Uterus (tissue), 4 donors: Measurements from ENCODE around the gene CCNB1IP1. TPM values are rescaled to one million over a fixed set of nuclear protein-coding genes. Genes with fewer than 3 reads are reported as not detected.

Experiments used
- DNase-seq, 2 donors: peaks; one replicate each; pipeline ENCODE4 v3.0.0-alpha.2; 2019 to 2020
- H3K27ac ChIP-seq, 2 donors: fragments of 200-600 bp; sonication (generic); 1 replicate in 1 of 2; 2 replicates in 1 of 2; pipeline ENCODE4 v1.5.1; 2016 to 2018
- H3K27me3 ChIP-seq, 2 donors: fragments of 200-600 bp; sonication (generic); one replicate each; pipeline ENCODE4 v1.5.1; 2018 to 2019; ENCODE audit warnings: control low read depth in 1 of 2
- H3K36me3 ChIP-seq, 2 donors: fragments of 200-600 bp; sonication (generic); one replicate each; pipeline ENCODE4 v1.5.1; 2019; ENCODE audit warnings: control low read depth in 1 of 2
- H3K4me1 ChIP-seq, 2 donors: fragments of 200-600 bp; sonication (generic); one replicate each; pipeline ENCODE4 v1.5.1; 2018 to 2019; ENCODE audit warnings: control low read depth in 1 of 2
- H3K4me3 ChIP-seq, 2 donors: fragments of 200-600 bp; sonication (generic); 1 replicate in 1 of 2; 2 replicates in 1 of 2; pipeline ENCODE4 v1.5.1; 2018 to 2019; ENCODE audit warnings: mild to moderate bottlenecking in 1 of 2
- H3K9me3 ChIP-seq, 2 donors: fragments of 200-600 bp; sonication (generic); one replicate each; pipeline ENCODE4 v1.5.1; 2019; ENCODE audit warnings: control low read depth in 1 of 2
- CTCF ChIP-seq, 4 experiments: fragments of 200-600 bp in 2 of 4; fragments of 450-650 bp in 2 of 4; sonication (generic) in 2 of 4; IDR thresholded peaks; one replicate each; pipeline ENCODE4 v1.5.1; 2016 to 2019; ENCODE audit warnings: antibody characterized with exemption in 4 of 4, mild to moderate bottlenecking in 2 of 4, moderate library complexity in 1 of 4
- POLR2A ChIP-seq, 2 donors: fragments of 450-650 bp; IDR thresholded peaks; one replicate each; pipeline ENCODE4 v1.6.1; 2016; ENCODE audit warnings: antibody characterized with exemption in 2 of 2, mild to moderate bottlenecking in 1 of 2, moderate library complexity in 1 of 2
- intact Hi-C: fragments of 100-400 bp; cut with DNase I; formaldehyde crosslinking; loops from one replicate; pipeline ENCODE4 v1.15.1; 2023; ENCODE audit warnings: low total_unique reads
- total RNA-seq, 4 donors: library from RNA; depleted of rRNA in 3 of 4; stranded (reverse); fragments of >200 nt in 3 of 4; gene quantifications; one replicate each; pipeline versions ENCODE4 v1.1.0 to v1.2.4, GENCODE V29; 2014 to 2023
- donor health status: DM: yes; HTN: yes; CAD: no.

CCNB1IP1 gene
- total RNA-seq, 4 donors from 2014 or later: 45.1 to 118 (median 60.4) TPM

- Histone ChIP-seq H3K27me3 (no peaks in the 10 kb centered on the region), H3K4me1 (no peaks in the 10 kb centered on the region), H3K36me3 (no peaks in the 10 kb centered on the region), H3K9me3 (no peaks in the 10 kb centered on the region), H3K27ac (peak overlapping the region; percentile 89 to 97), H3K4me3 (no peak overlapping the region)
- TF ChIP-seq POLR2A (IDR thresholded peaks at IDR 0.05) (no peak), CTCF (IDR thresholded peaks at IDR 0.05) (no peak)
- DNase-seq: no peak
- intact Hi-C loops: loop anchor here (10.0 kb wide), 1 partner anchor 271 kb away; no protein-coding TSS in a partner anchor
Measured at GRCh38 chr14:20334017-20334416, 938 bp upstream of the CCNB1IP1 start.

- intact Hi-C loops: loop anchor here (10.0 kb wide), 1 partner anchor 271 kb away; no protein-coding TSS in a partner anchor
- peak overlapping the region; percentile 89 to 97 for H3K27ac ChIP-seq
- H3K27me3 ChIP-seq: no peaks in the 10 kb centered on the region
- H3K9me3 ChIP-seq: no peaks in the 10 kb centered on the region
- no peak for DNase-seq
- no peaks in the 10 kb centered on the region for H3K36me3 ChIP-seq
- H3K4me3 ChIP-seq: peak overlapping the region; percentile 52 to 80
- no peaks in the 10 kb centered on the region for H3K4me1 ChIP-seq
- no peak for TF ChIP-seq CTCF (IDR thresholded peaks at IDR 0.05)
- TF ChIP-seq POLR2A (IDR thresholded peaks at IDR 0.05): no peak
Measured at GRCh38 chr14:20333494-20333841, 389 bp upstream of the CCNB1IP1 start.

GRCh38 chr14:20332431-20332787 is 670 bp downstream of the CCNB1IP1 start:
- TF ChIP-seq POLR2A (IDR thresholded peaks at IDR 0.05) (no peak), CTCF (IDR thresholded peaks at IDR 0.05) (no peak)
- H3K27me3 ChIP-seq: no peaks in the 10 kb centered on the region
- H3K4me3 ChIP-seq: peak overlapping the region; percentile 52 to 80
- DNase-seq: no peak
- H3K9me3 ChIP-seq: no peaks in the 10 kb centered on the region
- peak overlapping the region; percentile 89 to 97 for H3K27ac ChIP-seq
- H3K4me1 ChIP-seq: no peaks in the 10 kb centered on the region
- intact Hi-C loops: loop anchor here (10.0 kb wide), 1 partner anchor 272 kb away; no protein-coding TSS in a partner anchor
- H3K36me3 ChIP-seq: no peaks in the 10 kb centered on the region

GRCh38 chr14:20331053-20331613 is 1.9 kb downstream of the CCNB1IP1 start:
- TF ChIP-seq CTCF (IDR thresholded peaks at IDR 0.05) (no peak), POLR2A (IDR thresholded peaks at IDR 0.05) (no peak)
- DNase-seq: no peak
- Histone ChIP-seq H3K4me3 (no peak overlapping the region), H3K27ac (no peak overlapping the region), H3K36me3 (no peaks in the 10 kb centered on the region), H3K4me1 (peaks cover 0 to 4% of the 10 kb centered on the region in 2 donors), H3K9me3 (no peaks in the 10 kb centered on the region), H3K27me3 (no peaks in the 10 kb centered on the region)
- intact Hi-C loops: loop anchor here (10.0 kb wide), 1 partner anchor 274 kb away; no protein-coding TSS in a partner anchor

- no peak for DNase-seq
- Histone ChIP-seq H3K9me3 (no peaks in the 10 kb centered on the region), H3K36me3 (no peaks in the 10 kb centered on the region), H3K27ac (no peak overlapping the region), H3K4me3 (no peak overlapping the region), H3K4me1 (peaks cover 0 to 4% of the 10 kb centered on the region in 2 donors), H3K27me3 (no peaks in the 10 kb centered on the region)
- TF ChIP-seq POLR2A (IDR thresholded peaks at IDR 0.05) (no peak), CTCF (IDR thresholded peaks at IDR 0.05) (no peak)
- intact Hi-C loops: no loop called here
Measured at GRCh38 chr14:20329355-20329754, 3.7 kb downstream of the CCNB1IP1 start.
